ENCODE data around the gene EIF2B2. TPM values are rescaled to one million over a fixed set of nuclear protein-coding genes. Genes with fewer than 3 reads are reported as not detected.

The EIF2B2 gene
- total RNA-seq, 1 donor from 2014 or later = 45.0 TPM

- no peak overlapping the region for H3K4me3 Mint-ChIP-seq
- no peak for TF ChIP-seq CTCF (conservative IDR thresholded peaks at IDR 0.05)
- DNase-seq (ENCODE audit: extremely low spot score, unreplicated experiment) = no peak
- no peak overlapping the region for H3K27ac Mint-ChIP-seq
- no peaks in the 10 kb centered on the region for H3K9me3 Mint-ChIP-seq
- peaks cover 21% of the 10 kb centered on the region for H3K36me3 Mint-ChIP-seq
- H3K27me3 Mint-ChIP-seq = no peaks in the 10 kb centered on the region
- no peaks in the 10 kb centered on the region for H3K4me1 Mint-ChIP-seq (ENCODE audit: unreplicated experiment)
These were observed 22.4 kb downstream of the EIF2B2 start for GRCh38 chr14:75025082-75025481.

GRCh38 chr14:75025876-75026275 is 23.2 kb downstream of the EIF2B2 start:
- Mint-ChIP-seq H3K4me3 (no peak overlapping the region), H3K9me3 (no peaks in the 10 kb centered on the region), H3K27ac (no peak overlapping the region), H3K27me3 (no peaks in the 10 kb centered on the region), H3K36me3 (peaks cover 21% of the 10 kb centered on the region), H3K4me1 (ENCODE audit: unreplicated experiment) (no peaks in the 10 kb centered on the region)
- DNase-seq (ENCODE audit: extremely low spot score, unreplicated experiment) = no peak
- TF ChIP-seq CTCF (conservative IDR thresholded peaks at IDR 0.05) = no peak

DNA sequence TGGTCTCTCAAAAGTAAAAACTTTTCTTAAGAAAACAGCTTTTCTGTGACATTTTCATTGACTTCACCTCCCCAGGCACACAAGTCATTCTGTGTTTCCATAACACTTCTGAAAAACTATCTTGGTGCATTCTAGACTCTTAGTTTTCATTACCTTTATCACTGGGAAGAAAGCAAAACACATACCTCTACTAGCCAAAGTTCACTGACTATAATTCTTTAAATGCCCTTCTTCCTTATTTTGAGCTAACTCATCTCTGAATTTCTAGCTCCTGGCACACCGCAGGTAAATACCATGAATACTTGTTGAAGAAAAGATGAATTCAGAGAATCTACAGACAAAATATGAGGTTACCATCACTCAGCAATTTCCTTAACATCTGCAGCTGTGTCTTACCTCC is 27.4 kb downstream of the EIF2B2 start:
- DNase-seq (ENCODE audit: extremely low spot score, unreplicated experiment) = no peak
- no peak for TF ChIP-seq CTCF (conservative IDR thresholded peaks at IDR 0.05)
- Mint-ChIP-seq H3K4me3 (no peak overlapping the region), H3K9me3 (no peaks in the 10 kb centered on the region), H3K4me1 (ENCODE audit: unreplicated experiment) (no peaks in the 10 kb centered on the region), H3K36me3 (peaks cover 20% of the 10 kb centered on the region), H3K27ac (no peak overlapping the region), H3K27me3 (no peaks in the 10 kb centered on the region)

DNA sequence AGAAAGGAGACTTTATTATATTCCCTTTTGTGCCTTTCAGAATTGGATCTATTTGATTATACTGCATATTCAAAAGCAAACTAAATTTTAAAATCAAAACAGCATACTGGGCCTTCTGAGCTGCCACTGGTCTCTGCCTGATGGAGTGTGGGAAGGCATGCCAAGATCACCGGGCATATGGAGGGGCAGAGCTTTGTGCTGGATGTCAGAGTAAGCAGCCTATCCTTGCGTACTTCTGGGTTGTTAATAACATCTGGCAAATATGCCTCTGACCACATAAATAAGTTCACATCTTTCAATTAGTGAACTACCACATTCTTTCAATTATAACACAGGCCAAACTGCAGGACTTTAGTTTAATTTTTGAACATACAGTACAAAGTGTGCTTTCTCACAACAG is 30.2 kb downstream of the EIF2B2 start:
- H3K4me3 Mint-ChIP-seq = no peak overlapping the region
- DNase-seq (ENCODE audit: extremely low spot score, unreplicated experiment) = no peak
- H3K36me3 Mint-ChIP-seq = peaks cover 36% of the 10 kb centered on the region
- no peaks in the 10 kb centered on the region for H3K9me3 Mint-ChIP-seq
- no peak for TF ChIP-seq CTCF (conservative IDR thresholded peaks at IDR 0.05)
- no peaks in the 10 kb centered on the region for H3K27me3 Mint-ChIP-seq
- no peak overlapping the region for H3K27ac Mint-ChIP-seq
- no peaks in the 10 kb centered on the region for H3K4me1 Mint-ChIP-seq (ENCODE audit: unreplicated experiment)

DNA sequence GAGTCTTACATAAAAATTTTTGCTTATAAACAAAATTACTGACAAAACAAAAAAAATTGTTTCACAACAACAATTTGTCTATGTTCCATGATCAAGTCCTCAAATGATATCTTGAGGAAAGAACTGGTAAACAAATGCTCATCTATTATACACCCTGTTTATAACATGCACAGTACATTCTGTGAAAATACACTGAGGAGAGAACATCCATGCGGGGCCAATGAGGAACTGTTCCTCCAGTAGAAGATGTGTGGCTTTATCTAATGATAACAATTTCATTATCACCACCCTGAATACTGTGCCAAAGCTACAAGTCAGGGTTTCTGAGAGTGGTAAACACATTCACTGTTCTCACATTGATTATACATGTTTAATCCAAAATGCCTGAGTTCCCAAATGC is 37.8 kb downstream of the EIF2B2 start:
- no peak for TF ChIP-seq CTCF (conservative IDR thresholded peaks at IDR 0.05)
- H3K27me3 Mint-ChIP-seq = no peaks in the 10 kb centered on the region
- peaks cover 21% of the 10 kb centered on the region for H3K4me1 Mint-ChIP-seq (ENCODE audit: unreplicated experiment)
- DNase-seq (ENCODE audit: extremely low spot score, unreplicated experiment) = no peak
- peaks cover 34% of the 10 kb centered on the region for H3K36me3 Mint-ChIP-seq
- no peaks in the 10 kb centered on the region for H3K9me3 Mint-ChIP-seq
- H3K4me3 Mint-ChIP-seq = no peak overlapping the region
- H3K27ac Mint-ChIP-seq = no peak overlapping the region

DNA sequence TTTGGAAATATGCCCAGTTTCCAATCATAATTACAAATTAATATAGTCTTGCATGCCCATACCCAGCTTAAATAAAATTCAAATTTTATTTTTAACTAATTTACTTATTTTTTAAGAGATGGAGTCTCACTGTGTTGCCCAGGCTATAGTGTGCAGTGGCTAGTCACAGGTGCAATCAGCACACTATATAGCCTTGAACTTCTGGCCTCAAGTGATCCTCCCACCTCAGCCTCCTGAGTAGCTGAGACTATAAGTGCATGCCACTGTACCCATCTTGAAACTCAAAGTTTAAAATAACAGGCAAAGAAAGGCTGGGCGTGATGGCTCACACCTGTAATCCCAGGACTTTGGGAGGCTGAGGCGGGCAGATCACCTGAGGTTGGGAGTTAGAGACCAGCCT is 38.2 kb downstream of the EIF2B2 start:
- no peak for TF ChIP-seq CTCF (conservative IDR thresholded peaks at IDR 0.05)
- H3K27ac Mint-ChIP-seq = no peak overlapping the region
- H3K36me3 Mint-ChIP-seq = peaks cover 30% of the 10 kb centered on the region
- DNase-seq (ENCODE audit: extremely low spot score, unreplicated experiment) = no peak
- no peak overlapping the region for H3K4me3 Mint-ChIP-seq
- H3K4me1 Mint-ChIP-seq (ENCODE audit: unreplicated experiment) = peaks cover 21% of the 10 kb centered on the region
- no peaks in the 10 kb centered on the region for H3K27me3 Mint-ChIP-seq
- no peaks in the 10 kb centered on the region for H3K9me3 Mint-ChIP-seq
